GM18858 (cell line): ENCODE data around the gene GRB14.
"Not testable (repeated sequence)": the region's sequence is repeated elsewhere in the genome, so short reads cannot be mapped to it uniquely, and the experiment has no call there.

Experiments used
- ATAC-seq: cut with Tn5 transposase; IDR thresholded peaks from one replicate; pipeline ENCODE4 v1.9.1; 2021; ENCODE audit not compliant: unreplicated experiment

Gene GRB14

GRCh38 chr2:164620873-164621763, at the start of gene GRB14:
GRB14 (minus strand) TSS chr2:164621482; CDS start chr2:164621309, 173 bp downstream.
- ATAC-seq, result no peak

DNA sequence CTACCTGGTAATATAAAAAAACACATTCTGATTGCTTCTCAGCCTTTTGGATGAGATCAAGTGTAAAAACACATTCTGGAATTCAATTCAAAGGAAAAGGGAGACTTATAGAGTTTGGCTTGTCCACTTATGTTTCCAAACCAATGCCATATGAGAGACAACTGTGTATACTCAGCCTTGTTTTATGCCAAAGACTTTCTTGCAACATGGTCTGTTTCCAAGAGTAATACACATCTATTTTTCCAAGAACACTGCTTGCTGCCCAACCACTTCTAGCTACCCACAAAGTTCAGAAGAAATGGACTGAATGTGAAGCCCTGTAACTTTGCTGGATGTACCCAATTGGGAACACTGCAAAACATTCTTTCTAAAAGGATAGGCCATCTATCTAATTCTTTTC, 48.0 kb upstream of the GRB14 start:
- no peak for ATAC-seq

GRCh38 chr2:164667566-164667965, 46.3 kb upstream of the GRB14 start:
- ATAC-seq, result no peak

DNA sequence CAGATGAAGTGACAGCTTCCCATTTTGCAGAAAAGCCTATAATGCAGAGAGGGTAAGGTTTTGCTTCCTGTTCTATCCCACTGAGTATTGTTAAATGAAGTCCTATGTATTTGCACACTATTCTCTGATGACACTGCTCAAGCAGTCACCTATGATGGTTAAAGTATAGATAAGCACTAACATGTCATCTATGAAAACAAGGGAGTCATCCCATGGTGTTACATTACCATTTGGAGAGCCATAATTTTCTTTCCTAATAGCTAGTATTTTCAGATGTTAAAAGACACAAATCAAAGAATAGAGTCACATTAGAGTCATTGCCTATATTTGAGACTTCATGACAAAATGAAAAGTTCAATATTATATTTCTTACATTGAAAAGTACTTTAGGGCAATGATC, 42.8 kb upstream of the GRB14 start:
- ATAC-seq, result no peak

DNA sequence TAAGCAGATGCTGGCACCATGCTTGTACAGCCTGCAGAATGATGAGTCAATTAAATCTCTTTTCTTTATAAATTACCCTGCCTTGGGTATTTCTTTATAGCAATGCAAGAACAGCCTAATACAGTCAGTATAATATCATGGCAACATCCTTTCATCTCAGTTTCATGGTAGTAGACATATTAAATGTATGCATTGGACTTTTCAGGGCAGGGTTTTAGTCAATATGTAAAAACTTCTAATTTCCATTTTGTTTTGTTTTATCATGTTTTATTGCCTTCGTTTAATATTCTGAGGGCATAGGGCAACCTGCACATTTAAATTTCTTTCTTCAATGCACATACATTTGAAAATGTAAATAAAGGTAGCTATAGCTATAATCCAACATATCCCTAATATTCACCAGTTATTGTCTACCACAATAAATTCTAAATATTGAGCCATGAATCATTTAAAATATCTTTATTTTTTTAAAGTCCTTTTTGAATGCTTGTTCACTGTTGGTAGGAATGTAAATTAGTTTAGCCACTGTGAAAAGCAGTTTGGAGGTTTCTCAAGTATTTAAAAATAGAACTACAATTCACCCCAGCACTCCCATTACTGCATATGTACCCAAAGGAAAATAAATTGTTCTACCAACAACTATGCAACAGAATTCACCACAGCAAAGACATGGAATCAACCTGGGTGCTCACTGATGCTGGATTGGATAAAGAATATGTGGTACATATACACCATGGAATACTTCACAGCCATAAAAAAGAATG, 41.8 kb upstream of the GRB14 start:
- ATAC-seq, result no peak

- ATAC-seq, result no peak
Observed at GRCh38 chr2:164662066-164662465, 40.8 kb upstream of the GRB14 start.

DNA sequence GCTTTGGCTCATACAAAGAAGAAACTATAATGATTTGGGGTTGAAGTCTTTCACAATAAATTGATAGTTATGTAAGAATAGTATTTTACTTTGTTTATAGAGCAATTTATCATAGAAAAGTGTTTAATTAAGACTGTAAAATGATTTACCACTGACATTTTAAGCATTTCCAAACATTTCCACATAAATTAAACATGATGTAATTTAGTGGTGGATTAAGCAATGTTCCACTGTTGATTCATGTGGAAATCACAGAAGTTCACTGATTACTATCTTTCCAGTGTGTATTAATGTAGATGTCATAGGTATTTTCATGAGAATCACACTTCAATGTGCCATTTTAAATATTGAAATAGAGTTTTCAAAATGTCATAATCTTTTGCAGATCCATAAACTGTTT, 40.1 kb upstream of the GRB14 start:
- ATAC-seq, result no peak

DNA sequence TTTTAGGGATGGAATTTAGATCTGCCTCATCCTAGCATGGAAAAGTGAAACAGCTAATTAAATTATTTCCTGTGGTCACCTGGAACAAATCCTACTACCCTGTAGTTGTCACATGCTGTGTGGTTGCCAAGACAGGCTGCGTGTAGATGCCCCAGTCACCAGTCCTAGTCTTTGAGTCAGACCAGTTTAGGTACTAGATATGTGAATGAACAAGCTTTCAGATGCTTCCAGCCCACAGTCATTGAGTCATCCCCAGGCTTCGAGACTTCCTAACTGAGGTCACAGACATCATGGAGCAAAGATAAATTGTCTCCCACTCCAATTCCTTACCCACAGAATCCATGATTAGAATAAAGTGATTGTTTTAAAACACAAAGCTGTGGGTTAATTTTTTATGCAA, 35.8 kb upstream of the GRB14 start:
- no peak for ATAC-seq

GRCh38 chr2:164655750-164656149, 34.5 kb upstream of the GRB14 start:
- no peak for ATAC-seq

- no peak for ATAC-seq
Observed at GRCh38 chr2:164655336-164655735, 34.1 kb upstream of the GRB14 start.

DNA sequence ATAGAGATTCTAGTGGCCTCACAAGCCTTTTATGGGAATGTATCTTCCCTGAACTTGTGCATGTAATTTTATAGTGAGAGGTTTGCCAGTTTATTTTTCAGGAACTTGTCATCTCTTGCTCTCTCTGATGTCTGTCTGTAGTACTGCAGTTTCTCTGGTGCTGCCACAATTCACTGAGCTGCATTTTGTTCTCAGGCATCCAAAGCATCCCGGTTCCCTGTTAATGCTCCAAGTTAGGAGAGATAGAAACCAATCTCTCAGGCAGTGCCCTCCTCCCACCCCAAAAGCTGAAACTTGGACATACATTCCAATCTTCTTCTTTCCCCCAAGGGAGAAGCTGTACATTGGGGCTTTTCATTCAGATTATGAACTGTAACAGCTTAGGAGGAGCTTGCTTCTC, 30.1 kb upstream of the GRB14 start:
- no peak for ATAC-seq

GRCh38 chr2:164644036-164644700, 22.9 kb upstream of the GRB14 start:
- no peak for ATAC-seq

- no peak for ATAC-seq
Observed at GRCh38 chr2:164642946-164643555, 21.8 kb upstream of the GRB14 start.

DNA sequence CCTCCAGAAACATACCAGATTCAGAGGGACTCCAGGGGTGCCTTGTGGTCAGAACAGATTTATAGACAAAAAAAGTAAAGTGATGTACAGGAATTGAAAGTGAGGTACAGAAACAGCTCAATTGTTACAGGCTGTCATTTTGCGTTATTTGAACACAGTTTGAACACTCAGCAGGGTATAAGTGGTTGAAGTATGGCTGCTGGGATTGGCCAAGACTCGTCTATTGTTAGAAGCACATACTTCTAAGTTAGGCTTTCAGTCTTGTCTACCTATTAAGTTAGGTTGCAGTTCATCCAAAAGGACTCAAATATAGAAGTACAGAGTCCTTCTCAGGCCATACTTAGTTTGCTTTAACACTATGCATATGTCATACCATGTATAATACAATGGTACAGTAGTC, 21.0 kb upstream of the GRB14 start:
- no peak for ATAC-seq

DNA sequence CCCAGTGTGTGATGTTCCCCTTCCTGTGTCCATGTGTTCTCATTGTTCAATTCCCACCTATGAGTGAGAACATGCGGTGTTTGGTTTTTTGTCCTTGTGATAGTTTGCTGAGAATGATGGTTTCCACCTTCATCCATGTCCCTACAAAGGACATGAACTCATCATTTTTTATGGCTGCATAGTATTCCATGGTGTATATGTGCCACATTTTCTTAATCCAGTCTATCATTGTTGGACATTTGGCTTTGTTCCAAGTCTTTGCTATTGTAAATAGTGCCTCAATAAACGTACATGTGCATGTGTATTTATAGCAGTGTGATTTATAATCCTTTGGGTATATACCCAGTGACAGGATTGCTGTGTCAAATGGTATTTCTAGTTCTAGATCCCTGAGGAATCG, 7.0 kb upstream of the GRB14 start:
- not testable (repeated sequence) for ATAC-seq

GRCh38 chr2:164625378-164625971, 4.2 kb upstream of the GRB14 start:
- ATAC-seq, result no peak

GRCh38 chr2:164624316-164624715, 3.0 kb upstream of the GRB14 start:
- no peak for ATAC-seq

GRCh38 chr2:164622338-164623106, 1.2 kb upstream of the GRB14 start:
- ATAC-seq, result no peak

GRCh38 chr2:164621764-164622105, 453 bp upstream of the GRB14 start:
- ATAC-seq, result no peak

DNA sequence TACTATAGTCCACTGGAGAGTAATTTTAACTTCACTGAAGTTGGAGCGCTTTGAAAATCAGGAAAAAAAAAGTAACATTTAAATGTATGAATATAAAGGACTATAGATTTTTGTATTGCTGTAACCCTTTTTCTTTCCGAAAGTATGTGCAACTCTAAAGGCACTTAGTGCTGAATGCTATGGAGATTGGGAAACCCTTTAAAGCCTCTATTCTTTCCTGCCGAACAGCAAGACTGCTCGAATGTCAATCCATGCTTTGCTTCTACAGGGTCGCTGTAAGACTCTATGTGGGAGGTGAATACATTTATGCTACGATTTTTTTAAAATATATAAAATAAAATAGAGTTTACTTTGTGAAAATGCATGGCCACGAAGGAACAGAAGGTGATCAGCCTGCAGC, 825 bp downstream of the GRB14 start:
- ATAC-seq, result no peak
